Measurements from ENCODE around the gene TUBE1. TPM values are rescaled to one million over a fixed set of nuclear protein-coding genes. Genes with fewer than 3 reads are reported as not detected.
"Not testable (repeated sequence)": the region's sequence is repeated elsewhere in the genome, so short reads cannot be mapped to it uniquely, and the experiment has no call there.

Gene TUBE1
- total and polyA plus RNA-seq, 7 donors: 7.6 to 65.2 (median 32.5) TPM

- Histone ChIP-seq H3K4me1 (no peaks in the 10 kb centered on the region), H3K36me3 (peaks cover 10 to 55% (median 23%) of the 10 kb centered on the region in 4 donors), H3K9me3 (no peaks in the 10 kb centered on the region), H3K27ac (no peak overlapping the region), H3K27me3 (no peaks in the 10 kb centered on the region), H3K4me3 (no peak overlapping the region)
- intact Hi-C loops (cut with DNase I): no loop called here
- 71 to 86% methylated on average over 2 of the region's 2 CpGs for WGBS, 2 donors
- no peak for TF ChIP-seq POLR2A (IDR thresholded peaks at IDR 0.05)
- TF ChIP-seq POLR2AphosphoS5 (IDR thresholded peaks at IDR 0.05): peak in 1 of 4 donors; percentile 34
- DNase-seq: no peak
Observed at GRCh38 chr6:112106562-112106961, 19.3 kb upstream of the TUBE1 start.

GRCh38 chr6:112106026-112106425, 18.7 kb upstream of the TUBE1 start:
- intact Hi-C loops (cut with DNase I); H3K9me3 ChIP-seq; H3K27me3 ChIP-seq; H3K27ac ChIP-seq; H3K4me1 ChIP-seq; DNase-seq; H3K4me3 ChIP-seq: not testable (repeated sequence)
- H3K36me3 ChIP-seq: peaks cover 10 to 54% (median 18%) of the 10 kb centered on the region in 4 donors
- WGBS, 2 donors: 67 to 87% methylated on average over 2 of the region's 2 CpGs

- Histone ChIP-seq H3K27me3 (no peaks in the 10 kb centered on the region), H3K36me3 (peaks cover 0 to 13% (median 2%) of the 10 kb centered on the region in 4 donors), H3K9me3 (no peaks in the 10 kb centered on the region), H3K27ac (no peak overlapping the region), H3K4me3 (no peak overlapping the region), H3K4me1 (no peaks in the 10 kb centered on the region)
- no peak for TF ChIP-seq POLR2AphosphoS5 (IDR thresholded peaks at IDR 0.05)
- TF ChIP-seq CTCF (IDR thresholded peaks at IDR 0.05): no peak
- no peak for TF ChIP-seq EP300 (IDR thresholded peaks at IDR 0.05)
- TF ChIP-seq POLR2A (IDR thresholded peaks at IDR 0.05): no peak
- intact Hi-C loops (cut with DNase I): no loop called here
- DNase-seq: no peak
- WGBS, 2 donors: 86 to 88% methylated on average over 4 of the region's 4 CpGs
Observed at GRCh38 chr6:112100561-112100960, 13.3 kb upstream of the TUBE1 start.

- 94% methylated on average over 2 of the region's 2 CpGs for WGBS, 2 donors
- DNase-seq: no peak
- Histone ChIP-seq H3K36me3 (peaks cover 0 to 13% (median 2%) of the 10 kb centered on the region in 4 donors), H3K27me3 (no peaks in the 10 kb centered on the region), H3K9me3 (no peaks in the 10 kb centered on the region), H3K27ac (no peak overlapping the region), H3K4me1 (no peaks in the 10 kb centered on the region), H3K4me3 (no peak overlapping the region)
- intact Hi-C loops (cut with DNase I): no loop called here
- TF ChIP-seq POLR2AphosphoS5 (IDR thresholded peaks at IDR 0.05): no peak
- TF ChIP-seq EP300 (IDR thresholded peaks at IDR 0.05): no peak
- TF ChIP-seq CTCF (IDR thresholded peaks at IDR 0.05): no peak
- TF ChIP-seq POLR2A (IDR thresholded peaks at IDR 0.05): no peak
Observed at GRCh38 chr6:112096901-112097300, 9.6 kb upstream of the TUBE1 start.

GRCh38 chr6:112087916-112088315, 634 bp upstream of the TUBE1 start:
- Histone ChIP-seq H3K4me1 (peaks cover 0 to 21% (median 9%) of the 10 kb centered on the region in 4 donors), H3K4me3 (peak overlapping the region; percentile 64 to 87 (median 78)), H3K36me3 (peaks cover 0 to 17% (median 0%) of the 10 kb centered on the region in 4 donors), H3K27me3 (no peaks in the 10 kb centered on the region), H3K9me3 (no peaks in the 10 kb centered on the region), H3K27ac (peak overlapping the region; percentile 87 to 93 (median 88))
- no peak for DNase-seq
- WGBS, 2 donors: 26 to 31% methylated on average over 7 of the region's 7 CpGs
- intact Hi-C loops (cut with DNase I): loop anchor here (5.0 to 10.0 kb wide), 2 partner anchors 64 to 227 kb away; no protein-coding TSS in a partner anchor
- TF ChIP-seq POLR2A (IDR thresholded peaks at IDR 0.05): no peak
- TF ChIP-seq POLR2AphosphoS5 (IDR thresholded peaks at IDR 0.05): no peak
- no peak for TF ChIP-seq EP300 (IDR thresholded peaks at IDR 0.05)
- no peak for TF ChIP-seq CTCF (IDR thresholded peaks at IDR 0.05)

- peaks cover 0 to 21% (median 9%) of the 10 kb centered on the region in 4 donors for H3K4me1 ChIP-seq
- WGBS, 2 donors: 0 to 1% methylated on average over 8 of the region's 8 CpGs
- H3K27me3 ChIP-seq: no peaks in the 10 kb centered on the region
- no peak for DNase-seq
- peak overlapping the region; percentile 87 to 93 (median 88) for H3K27ac ChIP-seq
- peak overlapping the region; percentile 64 to 87 (median 78) for H3K4me3 ChIP-seq
- TF ChIP-seq CTCF (IDR thresholded peaks at IDR 0.05) (no peak), POLR2AphosphoS5 (IDR thresholded peaks at IDR 0.05) (no peak), POLR2A (IDR thresholded peaks at IDR 0.05) (no peak), EP300 (IDR thresholded peaks at IDR 0.05) (no peak)
- H3K36me3 ChIP-seq: peaks cover 0 to 17% (median 0%) of the 10 kb centered on the region in 4 donors
- intact Hi-C loops (cut with DNase I): loop anchor here (5.0 to 10.0 kb wide), 2 partner anchors 66 to 228 kb away; no protein-coding TSS in a partner anchor
- no peaks in the 10 kb centered on the region for H3K9me3 ChIP-seq
Observed at GRCh38 chr6:112086744-112087135, 542 bp downstream of the TUBE1 start.
